ENCODE data around the gene GCC2.

DNA sequence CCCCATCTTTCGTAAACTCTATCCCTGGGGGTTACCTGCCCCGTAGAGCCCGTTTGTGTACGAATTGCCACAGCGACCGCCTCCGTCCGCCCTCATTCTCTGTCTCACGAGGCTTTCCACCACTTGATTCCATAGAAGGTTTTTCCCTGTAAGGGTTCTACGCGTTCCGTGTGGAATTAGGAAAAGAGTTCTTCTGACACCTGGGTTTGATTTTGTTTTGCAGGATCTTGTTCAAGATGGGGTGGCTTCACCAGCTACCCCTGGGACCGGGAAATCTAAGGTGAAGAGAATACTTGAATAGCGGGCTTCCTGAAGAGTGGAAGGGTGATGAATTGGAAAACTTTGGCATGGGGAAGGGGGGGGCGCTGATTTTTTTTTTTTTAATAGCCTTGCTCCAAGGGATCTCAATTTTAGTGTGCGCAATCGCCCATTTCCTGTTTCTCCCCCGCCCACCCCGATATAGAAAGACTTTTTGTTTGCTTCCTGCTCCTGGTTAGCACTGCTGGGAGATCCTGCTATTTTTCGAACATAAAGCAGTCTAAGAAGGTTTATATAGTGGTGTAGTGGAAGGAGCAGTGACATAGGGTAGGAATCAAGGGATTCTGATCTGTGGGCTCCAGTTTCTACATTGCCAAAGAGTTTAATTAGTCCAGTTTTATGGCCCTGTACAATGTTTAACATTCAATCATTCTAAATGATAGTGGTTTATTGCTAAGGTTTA is 564 bp downstream of the GCC2 start:
- no peak for TF ChIP-seq SIN3A (IDR thresholded peaks at IDR 0.05; ENCODE audit: borderline replicate concordance, insufficient read depth, low read length)
- no peak; the same call in 1 of the 2 replicates for TF ChIP-seq POLR2AphosphoS5 (IDR thresholded peaks at IDR 0.05; ENCODE audit: low read depth, low read length)
